ENCODE data around the gene ARSB. TPM values are rescaled to one million over a fixed set of nuclear protein-coding genes. Genes with fewer than 3 reads are reported as not detected.

ARSB gene
- polyA plus RNA-seq, 2 of the 4 experiments (the other 2 are of a cell fraction) = 8.4 to 13.4 TPM

DNA sequence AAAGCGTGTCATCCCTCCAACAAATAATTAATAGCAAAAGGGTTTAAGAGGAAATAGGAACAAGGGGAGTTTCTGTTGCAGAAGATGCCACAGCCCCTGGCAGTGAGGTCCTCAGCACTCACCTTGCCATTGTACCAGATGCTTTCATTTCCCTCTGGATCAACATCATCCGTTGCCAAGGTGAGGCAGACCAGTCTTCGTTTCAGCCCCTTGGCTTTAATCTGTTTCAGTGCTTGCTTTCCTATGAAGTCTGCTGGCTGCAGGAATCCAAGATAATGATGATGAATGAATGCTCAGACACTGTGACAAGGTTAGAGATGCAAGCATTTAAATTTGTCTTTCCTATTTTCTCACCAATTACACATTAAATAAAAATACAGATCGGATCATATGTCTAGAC is 20.0 kb upstream of the ARSB start:
- ChIA-PET POLR2A (no interaction called here), CTCF (no interaction called here)
- no peak overlapping the region for H3K4me2 ChIP-seq
- H3K27ac ChIP-seq = no peak overlapping the region
- TF ChIP-seq CEBPB (IDR thresholded peaks at IDR 0.05) (no peak), KDM5A (IDR thresholded peaks at IDR 0.05) (no peak), GATA3 (IDR thresholded peaks at IDR 0.05; ENCODE audit: borderline replicate concordance) (no peak), HOXA7 (CRISPR knock-in tag; IDR thresholded peaks at IDR 0.05) (no peak), BHLHE40 (IDR thresholded peaks at IDR 0.05; ENCODE audit: low read depth, low read length) (no peak), ZFP36 (IDR thresholded peaks at IDR 0.05; ENCODE audit: borderline replicate concordance, partially characterized antibody) (no peak), RFX5 (IDR thresholded peaks at IDR 0.05) (no peak), TFCP2L1 (CRISPR knock-in tag; IDR thresholded peaks at IDR 0.05) (no peak), FOSL2 (IDR thresholded peaks at IDR 0.05) (no peak), FOSL2 (CRISPR knock-in tag; IDR thresholded peaks at IDR 0.05) (no peak)
- TF ChIP-seq, protein P1, sequence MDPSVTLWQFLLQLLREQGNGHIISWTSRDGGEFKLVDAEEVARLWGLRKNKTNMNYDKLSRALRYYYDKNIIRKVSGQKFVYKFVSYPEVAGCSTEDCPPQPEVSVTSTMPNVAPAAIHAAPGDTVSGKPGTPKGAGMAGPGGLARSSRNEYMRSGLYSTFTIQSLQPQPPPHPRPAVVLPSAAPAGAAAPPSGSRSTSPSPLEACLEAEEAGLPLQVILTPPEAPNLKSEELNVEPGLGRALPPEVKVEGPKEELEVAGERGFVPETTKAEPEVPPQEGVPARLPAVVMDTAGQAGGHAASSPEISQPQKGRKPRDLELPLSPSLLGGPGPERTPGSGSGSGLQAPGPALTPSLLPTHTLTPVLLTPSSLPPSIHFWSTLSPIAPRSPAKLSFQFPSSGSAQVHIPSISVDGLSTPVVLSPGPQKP (IDR thresholded peaks at IDR 0.05; ENCODE audit: low read depth, low read length) = no peak
- no peaks in the 10 kb centered on the region for H3K9me3 ChIP-seq
- ATAC-seq = no peak
- no peak overlapping the region for H3K4me3 ChIP-seq
- H3K4me1 ChIP-seq = peaks cover 10% of the 10 kb centered on the region; the same call in 2 of the 3 replicates
- DNase-seq (ENCODE audit: low read depth in 1 of 2, low spot score in 1 of 2) = no peak
- WGBS (ENCODE audit: missing lambda C conversion rate) = 33% methylated on average over 4 of the region's 4 CpGs
- FAIRE-seq = peak; percentile 13

DNA sequence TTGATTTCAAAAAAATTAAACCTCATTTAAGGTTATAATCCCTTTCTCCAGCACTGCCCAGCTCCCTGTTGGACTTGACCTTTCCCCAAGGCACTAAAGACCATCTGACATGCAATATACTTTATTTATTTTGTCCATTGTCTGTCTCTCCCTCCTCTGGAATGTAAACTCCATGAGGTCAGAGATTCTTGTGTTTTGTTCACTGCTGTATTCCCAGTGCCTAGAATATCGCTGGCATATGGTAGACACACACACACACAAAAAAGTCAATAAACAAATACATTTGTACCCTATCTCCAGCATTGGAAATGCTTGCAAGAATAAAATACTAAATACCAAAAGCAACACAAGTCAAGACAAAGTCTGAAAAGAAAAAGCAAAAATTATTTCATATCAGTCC is 17.3 kb upstream of the ARSB start:
- Histone ChIP-seq H3K9me3 (no peaks in the 10 kb centered on the region), H3K4me2 (peak overlapping the region; percentile 28; the same call in 1 of the 3 replicates), H3K4me3 (no peak overlapping the region), H3K27ac (no peak overlapping the region), H3K4me1 (peaks cover 10% of the 10 kb centered on the region; the same call in 2 of the 3 replicates)
- WGBS (ENCODE audit: missing lambda C conversion rate) = 45% methylated on average over 1 of the region's 1 CpG
- TF ChIP-seq, protein P2, sequence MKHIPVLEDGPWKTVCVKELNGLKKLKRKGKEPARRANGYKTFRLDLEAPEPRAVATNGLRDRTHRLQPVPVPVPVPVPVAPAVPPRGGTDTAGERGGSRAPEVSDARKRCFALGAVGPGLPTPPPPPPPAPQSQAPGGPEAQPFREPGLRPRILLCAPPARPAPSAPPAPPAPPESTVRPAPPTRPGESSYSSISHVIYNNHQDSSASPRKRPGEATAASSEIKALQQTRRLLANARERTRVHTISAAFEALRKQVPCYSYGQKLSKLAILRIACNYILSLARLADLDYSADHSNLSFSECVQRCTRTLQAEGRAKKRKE (CRISPR knock-in tag; IDR thresholded peaks at IDR 0.05; ENCODE audit: low read depth) = no peak
- TF ChIP-seq JUNB (IDR thresholded peaks at IDR 0.05) (no peak), MAZ (IDR thresholded peaks at IDR 0.05; ENCODE audit: borderline replicate concordance, low read depth, low read length) (no peak), PHF8 (IDR thresholded peaks at IDR 0.05; ENCODE audit: borderline replicate concordance, low read depth) (no peak), HOXA7 (CRISPR knock-in tag; IDR thresholded peaks at IDR 0.05) (no peak), ZC3H11A (IDR thresholded peaks at IDR 0.05) (no peak), NPAS2 (CRISPR knock-in tag; IDR thresholded peaks at IDR 0.05; ENCODE audit: borderline replicate concordance) (no peak), EP300 (IDR thresholded peaks at IDR 0.05) (no peak), ESRRA (IDR thresholded peaks at IDR 0.05; ENCODE audit: borderline replicate concordance, low read length) (no peak)
- TF ChIP-seq, protein P3, sequence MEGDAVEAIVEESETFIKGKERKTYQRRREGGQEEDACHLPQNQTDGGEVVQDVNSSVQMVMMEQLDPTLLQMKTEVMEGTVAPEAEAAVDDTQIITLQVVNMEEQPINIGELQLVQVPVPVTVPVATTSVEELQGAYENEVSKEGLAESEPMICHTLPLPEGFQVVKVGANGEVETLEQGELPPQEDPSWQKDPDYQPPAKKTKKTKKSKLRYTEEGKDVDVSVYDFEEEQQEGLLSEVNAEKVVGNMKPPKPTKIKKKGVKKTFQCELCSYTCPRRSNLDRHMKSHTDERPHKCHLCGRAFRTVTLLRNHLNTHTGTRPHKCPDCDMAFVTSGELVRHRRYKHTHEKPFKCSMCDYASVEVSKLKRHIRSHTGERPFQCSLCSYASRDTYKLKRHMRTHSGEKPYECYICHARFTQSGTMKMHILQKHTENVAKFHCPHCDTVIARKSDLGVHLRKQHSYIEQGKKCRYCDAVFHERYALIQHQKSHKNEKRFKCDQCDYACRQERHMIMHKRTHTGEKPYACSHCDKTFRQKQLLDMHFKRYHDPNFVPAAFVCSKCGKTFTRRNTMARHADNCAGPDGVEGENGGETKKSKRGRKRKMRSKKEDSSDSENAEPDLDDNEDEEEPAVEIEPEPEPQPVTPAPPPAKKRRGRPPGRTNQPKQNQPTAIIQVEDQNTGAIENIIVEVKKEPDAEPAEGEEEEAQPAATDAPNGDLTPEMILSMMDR (IDR thresholded peaks at IDR 0.05) = no peak
- DNase-seq (ENCODE audit: low read depth in 1 of 2, low spot score in 1 of 2) (peak in 1 of 2 experiments; percentile 38), ATAC-seq (peak in 1 of 2 experiments; percentile 21; a peak in 1 of 6 replicates), FAIRE-seq (no peak)
- ChIA-PET CTCF (interaction anchor here (1.2 kb wide), 1 partner anchor 23 kb away, joined by 5 read pairs; no protein-coding TSS in a partner anchor), POLR2A (no interaction called here)

DNA sequence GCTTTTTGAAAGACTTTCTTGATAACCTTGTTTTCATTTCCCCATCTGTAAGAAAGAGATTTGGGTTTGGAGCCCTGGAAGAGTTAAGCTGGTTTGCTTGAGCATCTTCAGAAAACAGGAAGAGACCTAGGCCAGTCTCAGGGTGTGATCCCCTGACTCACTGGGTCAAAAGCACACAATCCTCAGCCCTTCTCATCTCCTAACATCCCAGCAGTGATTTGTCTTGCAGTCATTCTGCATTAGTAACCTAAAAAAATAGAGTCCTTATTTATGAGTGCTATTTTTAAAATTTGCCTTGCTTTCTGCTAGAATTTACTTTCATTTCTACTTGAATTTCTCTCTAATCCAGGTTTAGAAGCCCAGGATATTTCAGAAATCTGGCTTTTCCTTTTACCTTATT is 16.4 kb upstream of the ARSB start:
- ChIA-PET POLR2A (no interaction called here), CTCF (interaction anchor here (1.1 to 1.3 kb wide), 3 partner anchors 19 to 133 kb away, joined by 3 to 6 read pairs (median 5); no protein-coding TSS in a partner anchor)
- no peak overlapping the region for H3K4me3 ChIP-seq
- TF ChIP-seq ZFP36 (IDR thresholded peaks at IDR 0.05; ENCODE audit: borderline replicate concordance, partially characterized antibody) (no peak), HOXB5 (CRISPR knock-in tag; IDR thresholded peaks at IDR 0.05) (no peak), RCOR1 (IDR thresholded peaks at IDR 0.05; ENCODE audit: low read depth, low read length) (no peak), PHF8 (IDR thresholded peaks at IDR 0.05; ENCODE audit: borderline replicate concordance, low read depth) (no peak), CEBPB (IDR thresholded peaks at IDR 0.05) (no peak), CBX8 (IDR thresholded peaks at IDR 0.05) (no peak), KDM1A (IDR thresholded peaks at IDR 0.05; ENCODE audit: low read depth) (no peak)
- TF ChIP-seq, protein P4, sequence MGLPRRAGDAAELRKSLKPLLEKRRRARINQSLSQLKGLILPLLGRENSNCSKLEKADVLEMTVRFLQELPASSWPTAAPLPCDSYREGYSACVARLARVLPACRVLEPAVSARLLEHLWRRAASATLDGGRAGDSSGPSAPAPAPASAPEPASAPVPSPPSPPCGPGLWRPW (IDR thresholded peaks at IDR 0.05) = no peak
- TF ChIP-seq, protein P5, sequence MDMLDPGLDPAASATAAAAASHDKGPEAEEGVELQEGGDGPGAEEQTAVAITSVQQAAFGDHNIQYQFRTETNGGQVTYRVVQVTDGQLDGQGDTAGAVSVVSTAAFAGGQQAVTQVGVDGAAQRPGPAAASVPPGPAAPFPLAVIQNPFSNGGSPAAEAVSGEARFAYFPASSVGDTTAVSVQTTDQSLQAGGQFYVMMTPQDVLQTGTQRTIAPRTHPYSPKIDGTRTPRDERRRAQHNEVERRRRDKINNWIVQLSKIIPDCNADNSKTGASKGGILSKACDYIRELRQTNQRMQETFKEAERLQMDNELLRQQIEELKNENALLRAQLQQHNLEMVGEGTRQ (IDR thresholded peaks at IDR 0.05) = no peak
- ATAC-seq = peak in 1 of 2 experiments; percentile 48; a peak in 2 of 6 replicates
- H3K4me2 ChIP-seq = peak overlapping the region; percentile 28; the same call in 1 of the 3 replicates
- FAIRE-seq = no peak
- peak in 1 of 2 experiments; percentile 16 for DNase-seq (ENCODE audit: low read depth in 1 of 2, low spot score in 1 of 2)
- H3K4me1 ChIP-seq = peaks cover 10% of the 10 kb centered on the region; the same call in 2 of the 3 replicates
- H3K27ac ChIP-seq = no peak overlapping the region
- no peaks in the 10 kb centered on the region for H3K9me3 ChIP-seq

Measured in A549 (cell line).